HG02610 (cell line): ENCODE results near the gene ITGB8.
"Not testable (repeated sequence)": the region's sequence is repeated elsewhere in the genome, so short reads cannot be mapped to it uniquely, and the experiment has no call there.

ENCODE experiments used
- ATAC-seq: cut with Tn5 transposase; IDR thresholded peaks from one replicate; pipeline ENCODE4 v1.9.1; 2021; ENCODE audit warnings: mild to moderate bottlenecking, moderate library complexity; ENCODE audit not compliant: unreplicated experiment

Gene ITGB8

DNA sequence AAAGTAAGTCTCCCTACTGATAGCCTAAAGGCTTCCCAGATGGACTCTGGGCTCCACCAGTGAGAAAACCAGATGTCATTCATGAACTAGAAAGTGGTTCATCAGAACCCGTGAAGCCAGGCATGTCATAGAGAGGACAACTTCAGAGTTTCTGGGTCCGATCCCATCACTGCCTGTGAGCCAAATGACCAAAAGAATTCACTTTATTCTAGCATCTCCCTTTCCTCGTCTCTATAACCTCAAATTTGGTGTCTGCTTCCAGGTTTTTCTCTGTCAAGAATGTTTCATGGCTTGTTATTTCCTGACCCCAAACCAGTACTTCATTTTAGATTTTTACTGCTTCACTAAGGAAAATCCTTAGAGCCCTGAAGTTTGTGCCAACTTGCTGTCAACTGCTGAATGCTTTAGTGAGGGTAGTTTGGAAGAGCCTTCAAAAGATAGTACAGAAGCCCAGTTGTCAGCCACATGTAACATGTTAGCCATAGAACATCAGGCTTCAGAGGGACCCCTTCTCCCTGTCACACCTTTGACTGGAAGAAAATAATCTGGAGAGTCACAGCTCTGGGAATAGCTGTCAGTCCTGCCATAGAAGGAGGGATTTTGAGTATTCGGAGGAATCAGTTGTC, 34.0 kb downstream of the ITGB8 start:
- ATAC-seq = no peak

DNA sequence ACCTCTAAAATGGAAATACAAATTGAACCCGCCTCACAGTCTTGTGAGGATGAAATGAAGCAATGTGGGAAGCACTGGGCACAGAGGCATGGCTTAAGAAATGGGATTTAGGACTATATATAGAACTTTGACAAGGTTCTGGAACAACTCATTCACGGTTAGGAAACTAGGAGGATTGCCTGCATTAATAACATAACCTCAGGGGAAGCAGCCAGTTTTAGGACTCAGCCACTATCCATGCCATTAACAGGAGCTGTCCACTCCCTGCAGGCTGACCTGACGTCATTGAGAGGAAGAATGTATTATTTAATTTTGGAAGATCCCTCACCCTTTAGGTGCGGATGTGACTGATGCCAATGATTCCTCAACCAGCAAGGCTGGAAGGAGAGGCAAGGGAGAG, 34.8 kb downstream of the ITGB8 start:
- ATAC-seq = no peak

DNA sequence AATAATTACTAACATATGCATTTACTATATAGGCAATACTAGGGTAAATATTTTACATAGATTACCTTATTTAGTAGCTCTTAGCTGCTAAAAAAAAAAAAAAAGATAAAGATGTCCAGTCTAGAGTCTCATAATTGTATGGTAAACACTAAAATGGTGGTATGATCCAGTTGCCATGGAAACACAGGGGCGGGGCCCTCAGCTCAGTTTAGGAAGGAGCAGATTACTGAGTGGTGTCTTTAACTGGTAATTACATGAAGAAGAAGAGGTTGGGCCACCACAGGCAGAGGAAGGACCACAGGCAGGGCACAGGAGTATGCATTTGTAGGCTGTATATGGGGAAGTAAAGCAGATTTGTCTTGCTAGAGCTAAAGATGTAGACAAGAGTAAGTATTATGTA, 43.7 kb downstream of the ITGB8 start:
- ATAC-seq = no peak

- ATAC-seq = no peak
Observed at GRCh38 chr7:20376796-20377195, 46.1 kb downstream of the ITGB8 start.

- no peak for ATAC-seq
Observed at GRCh38 chr7:20381406-20382034, 50.8 kb downstream of the ITGB8 start.

GRCh38 chr7:20383351-20383750, 52.7 kb downstream of the ITGB8 start:
- no peak for ATAC-seq

GRCh38 chr7:20385126-20385525, 54.4 kb downstream of the ITGB8 start:
- no peak for ATAC-seq

DNA sequence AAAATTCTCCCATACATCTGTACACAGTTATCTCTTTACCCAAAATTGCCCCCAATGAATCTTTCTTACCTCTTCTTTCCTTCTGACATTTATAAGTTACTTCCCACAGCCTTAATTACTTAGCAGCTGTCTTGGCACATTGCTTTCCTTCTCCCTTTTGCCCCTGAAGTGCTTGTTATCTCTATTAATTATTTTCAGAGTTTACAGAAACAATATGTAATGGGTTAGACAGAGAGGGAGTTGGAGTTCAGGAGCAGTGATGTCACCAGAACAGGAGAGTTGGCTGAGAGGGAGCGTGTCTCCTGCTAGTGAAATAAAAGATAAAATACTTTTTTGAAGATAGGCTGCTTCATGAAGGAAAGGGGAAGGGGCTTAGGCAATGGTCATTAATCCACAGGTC, 57.4 kb downstream of the ITGB8 start:
- no peak for ATAC-seq

GRCh38 chr7:20389192-20389591, 58.5 kb downstream of the ITGB8 start:
- ATAC-seq = not testable (repeated sequence)

- ATAC-seq = no peak
Observed at GRCh38 chr7:20393021-20393610, 62.4 kb downstream of the ITGB8 start.

GRCh38 chr7:20393616-20394015, 62.9 kb downstream of the ITGB8 start:
- ATAC-seq = no peak

DNA sequence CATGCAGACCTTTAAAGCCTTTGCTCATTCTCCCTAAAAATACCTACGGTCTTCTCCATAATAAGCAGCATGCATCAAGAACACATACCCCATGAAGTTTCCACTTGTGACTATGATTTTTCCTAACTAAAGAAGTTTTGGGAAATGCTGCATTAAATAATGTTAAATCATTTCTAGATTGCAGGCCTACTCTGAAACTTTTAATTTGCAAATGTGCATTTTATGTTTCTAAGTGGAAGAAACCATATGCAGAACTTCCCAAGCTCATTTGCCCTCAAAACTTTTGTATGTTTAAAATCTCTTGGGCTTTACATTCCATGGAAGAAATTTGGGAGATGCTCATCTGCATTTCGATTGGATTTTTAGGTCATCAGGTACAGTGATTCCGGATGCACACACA, 63.6 kb downstream of the ITGB8 start:
- no peak for ATAC-seq

- ATAC-seq = no peak
Observed at GRCh38 chr7:20395104-20395503, 64.4 kb downstream of the ITGB8 start.

- peak; percentile 91 for ATAC-seq
Observed at GRCh38 chr7:20395511-20395910, 64.8 kb downstream of the ITGB8 start.

GRCh38 chr7:20399521-20399920, 68.8 kb downstream of the ITGB8 start:
- no peak for ATAC-seq

GRCh38 chr7:20401861-20402746, 71.4 kb downstream of the ITGB8 start:
- no peak for ATAC-seq

DNA sequence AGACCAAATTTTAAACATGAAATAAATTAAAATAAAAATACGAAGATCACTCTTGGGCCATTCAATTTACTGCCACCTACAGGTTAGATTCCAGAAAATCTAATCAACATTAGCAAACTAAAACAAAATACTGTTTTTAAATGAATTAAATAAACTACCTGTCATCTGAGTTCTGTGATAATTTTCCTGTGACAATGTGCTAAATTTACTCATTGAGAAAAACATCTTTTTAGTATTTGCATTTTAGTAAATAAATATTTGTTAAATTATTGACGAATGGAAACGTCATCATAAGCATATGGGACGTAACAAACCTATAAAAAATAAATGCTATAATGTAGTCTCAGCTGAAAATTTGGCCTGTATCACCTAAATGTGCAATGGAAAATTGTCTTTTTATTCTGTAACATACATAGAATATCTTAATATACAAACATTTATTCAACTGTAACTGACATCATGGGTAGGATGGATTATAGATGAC, 72.1 kb downstream of the ITGB8 start:
- no peak for ATAC-seq

GRCh38 chr7:20403331-20403730, 72.6 kb downstream of the ITGB8 start:
- ATAC-seq = no peak

- ATAC-seq = no peak
Observed at GRCh38 chr7:20404320-20404719, 73.6 kb downstream of the ITGB8 start.

DNA sequence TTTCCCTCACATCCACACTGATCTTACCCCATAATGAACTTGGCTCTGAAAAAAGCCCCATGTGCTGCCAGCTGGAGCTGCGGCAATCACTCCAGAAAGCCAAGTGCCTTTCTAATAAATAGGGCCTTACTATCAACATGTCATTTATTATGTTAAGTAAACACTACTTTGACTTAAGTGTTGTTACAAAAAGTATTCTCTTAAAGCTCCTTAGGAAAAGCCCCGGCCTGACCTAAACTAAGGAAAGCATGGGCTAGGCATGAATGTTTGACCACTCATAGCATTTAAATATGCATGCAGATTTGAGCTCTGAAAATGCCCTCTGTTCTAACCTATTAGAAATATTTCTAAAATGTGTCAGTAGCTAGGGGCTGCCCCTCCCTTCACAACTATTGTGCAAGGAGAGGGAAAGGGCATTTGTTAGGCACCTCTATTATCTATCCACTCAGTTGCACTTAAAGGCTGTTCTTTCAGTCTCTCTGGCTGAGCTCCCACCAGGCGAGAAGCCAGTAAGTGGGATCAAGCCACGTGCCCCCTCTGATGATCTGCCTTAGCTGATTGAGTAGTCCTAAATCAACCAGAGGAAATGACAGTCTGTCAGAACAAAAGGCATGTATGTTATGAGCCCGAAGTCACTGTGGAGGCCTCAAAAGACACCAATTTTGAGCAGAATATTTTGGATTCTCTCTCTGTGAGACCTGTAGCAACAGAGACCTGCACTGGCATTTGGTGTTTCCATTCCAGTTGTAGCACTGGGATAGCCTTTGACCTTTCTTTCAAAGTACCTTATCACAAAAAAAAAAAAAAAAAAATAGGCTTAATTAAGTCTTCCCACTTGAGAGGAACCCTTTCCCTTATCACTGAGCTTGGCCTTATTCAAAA, 77.1 kb downstream of the ITGB8 start:
- no peak for ATAC-seq

DNA sequence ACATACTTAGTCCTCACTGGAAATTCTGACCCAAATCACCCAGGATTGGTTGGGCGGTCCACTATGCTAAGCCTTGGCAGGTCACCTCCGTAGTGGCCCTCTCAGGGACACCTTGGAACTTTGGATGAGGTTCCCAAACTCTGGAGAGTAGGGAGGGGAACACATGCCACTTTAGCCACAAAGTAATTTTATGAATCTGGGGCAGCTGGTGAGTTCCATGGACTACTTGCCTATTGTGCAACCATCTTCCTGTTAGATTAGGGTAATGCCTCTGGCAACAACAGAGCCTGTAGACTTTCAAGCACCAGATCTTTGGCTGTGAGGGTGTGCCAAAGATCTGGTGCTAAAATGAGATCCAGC, 77.7 kb downstream of the ITGB8 start:
- no peak for ATAC-seq
